Heart right ventricle (tissue), 16 donors: Measurements from ENCODE around the gene PIEZO1. TPM values are rescaled to one million over a fixed set of nuclear protein-coding genes. Genes with fewer than 3 reads are reported as not detected.

Experiments
- ATAC-seq, 8 donors: fragments of 200-7000 bp; cut with Tn5 transposase; one replicate each; pipeline ENCODE4 v1.9.1; 2020; ENCODE audit warnings: mild to moderate bottlenecking in 8 of 8, moderate library complexity in 8 of 8, moderate number of reproducible peaks in 1 of 8
- DNase-seq, 2 donors: peaks; one replicate each; pipeline ENCODE4 v3.0.0-alpha.2; 2020
- H3K27ac ChIP-seq, 10 donors: fragments of 200-600 bp; sonication (generic) in 2 of 10; one replicate each; pipeline versions ENCODE4 v1.5.0 to v1.8.0; 2020 to 2022; ENCODE audit warnings: mild to moderate bottlenecking in 3 of 10
- H3K27me3 ChIP-seq, 7 donors: fragments of 200-600 bp; one replicate each; pipeline ENCODE4 v1.8.0; 2021 to 2022; ENCODE audit warnings: mild to moderate bottlenecking in 2 of 7
- H3K36me3 ChIP-seq, 9 donors: fragments of 200-600 bp; sonication (generic) in 1 of 9; one replicate each; pipeline versions ENCODE4 v1.5.0 to v1.8.0; 2020 to 2022; ENCODE audit warnings: mild to moderate bottlenecking in 2 of 9
- H3K4me1 ChIP-seq, 9 donors: fragments of 200-600 bp; sonication (generic) in 1 of 9; one replicate each; pipeline versions ENCODE4 v1.5.0 to v1.8.0; 2020 to 2022; ENCODE audit warnings: mild to moderate bottlenecking in 4 of 9
- H3K4me3 ChIP-seq, 10 donors: fragments of 200-600 bp; sonication (generic) in 2 of 10; one replicate each; pipeline versions ENCODE4 v1.5.0 to v1.8.0; 2020 to 2022; ENCODE audit warnings: mild to moderate bottlenecking in 7 of 10, moderate library complexity in 2 of 10
- H3K9me3 ChIP-seq, 11 donors: fragments of 200-600 bp in 10 of 11; sonication (generic) in 2 of 11; one replicate each; pipeline versions ENCODE4 v1.5.0 to v1.8.0; 2013 to 2022; ENCODE audit warnings: mild to moderate bottlenecking in 2 of 11, control low read depth in 1 of 11, moderate library complexity in 1 of 11
- CTCF ChIP-seq, 9 donors: fragments of 200-600 bp; sonication (generic) in 2 of 9; IDR thresholded peaks; one replicate each; pipeline versions ENCODE4 v1.5.0 to v1.8.0; 2021 to 2022; ENCODE audit warnings: antibody characterized with exemption in 9 of 9, mild to moderate bottlenecking in 5 of 9, moderate library complexity in 1 of 9
- whole genome bisulfite sequencing, 2 donors: extraction: QIAGEN DNeasy Blood & Tissue Kit; methylation state at CpG; one replicate each; pipeline ENCODE4 v1.1.7; 2013; ENCODE audit warnings: inconsistent platforms in 1 of 2; 5-methylcytosine and 5-hydroxymethylcytosine counted together
- intact Hi-C, 10 donors: fragments of 100-400 bp; cut with DNase I; formaldehyde crosslinking; loops; one replicate each; pipeline versions ENCODE4 v1.11.1 to v1.14.2; 2022
- polyA plus RNA-seq, 2 donors: library from polyadenylated mRNA; stranded (reverse); fragments of 200-250 nt; gene quantifications; one replicate each; pipeline ENCODE4 v1.2.3, GENCODE V29; 2013
- total RNA-seq, 10 donors: library from RNA; stranded (reverse); fragmentation: NEBNext Ultra II Directional in 3 of 10; extraction: Animal tissue kit (Norgen Biotek cat#: 25700) in 3 of 10; gene quantifications; one replicate each; pipeline versions ENCODE4 v1.2.1 to v1.2.4, GENCODE V29; 2021 to 2023
- donor health status: Arrhythmogenic right ventricular cardiomyopathy.
- donor health status: ischemic (EF 13 %, LVEDD 7.1; RV severe dilation, severe dysfunction).
- donor health status: healthy with polysubstance abuse.
- donor health status: DM: no; HTN: yes; CAD: no.
- donor health status: DM: no; HTN: no; CAD: no.
- donor health status: ischemic (EF 25% LVEDD 6.9; RV normal size, moderate dysfunction).
- donor health status: ischemic (EF 25% LVEDD 5.7; RV mildly dilated, moderate dysfunction).
- donor health status: healthy.
- donor health status: DM: yes; HTN: yes; CAD: no.
- donor health status: Ischemic cardiomyopathy.
- donor health status: ischemic (EF 35%, LVEDD 5.7; RV mildly dilated, moderate dysfunction).
- donor health status: nonischemic (EF 11% LVEDD 7.7; RV severe dilation, severe dysfunction).
- donor health status: DM: yes; HTN: yes; CAD: no.
- donor health status: PGD.
- donor health status: ischemic (EF 29% LVEDD 5.4; RV normal size, mild dysfunction).
- donor health status: nonischemic (EF 23%, LVEDD 6.1; RV moderate dilation, normal function).

Gene PIEZO1
- total and polyA plus RNA-seq, 12 donors = 12.3 to 78.2 (median 18.0) TPM

GRCh38 chr16:88716601-88717001 is 68.4 kb downstream of the PIEZO1 start:
- peaks cover 0 to 85% (median 41%) of the 10 kb centered on the region in 9 donors for H3K36me3 ChIP-seq
- 96 to 97% methylated on average over 21 of the region's 21 CpGs for WGBS, 2 donors
- no peaks in the 10 kb centered on the region for H3K9me3 ChIP-seq
- intact Hi-C loops = no loop called here
- no peak overlapping the region for H3K27ac ChIP-seq
- H3K4me3 ChIP-seq = no peak overlapping the region
- ATAC-seq = no peak
- DNase-seq = no peak
- no peaks in the 10 kb centered on the region for H3K4me1 ChIP-seq
- no peaks in the 10 kb centered on the region for H3K27me3 ChIP-seq
- no peak for TF ChIP-seq CTCF (IDR thresholded peaks at IDR 0.05)

DNA sequence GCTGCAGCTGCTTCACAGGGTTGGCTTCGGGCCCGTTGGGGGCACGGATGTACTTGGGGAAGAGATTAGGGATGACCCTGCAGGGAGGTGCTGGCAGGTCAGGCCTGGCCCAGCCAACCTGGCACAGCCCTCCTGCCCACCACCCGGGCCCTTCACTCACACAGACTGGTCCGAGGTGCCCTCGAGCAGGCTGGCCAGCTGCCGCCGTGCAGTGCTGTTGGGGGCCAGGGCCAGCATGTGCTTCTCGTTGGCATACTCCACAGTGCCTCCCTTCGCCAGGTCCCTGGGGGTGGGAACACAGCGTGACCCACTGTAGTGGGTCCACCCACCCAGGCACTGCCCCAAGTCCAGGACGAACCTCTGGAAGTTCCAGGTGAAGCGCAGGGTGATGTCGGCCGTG is 68.8 kb downstream of the PIEZO1 start:
- no peak for ATAC-seq
- WGBS, 2 donors = 93 to 95% methylated on average over 15 of the region's 15 CpGs
- peaks cover 0 to 81% (median 37%) of the 10 kb centered on the region in 9 donors for H3K36me3 ChIP-seq

GRCh38 chr16:88715312-88716190 is 69.5 kb downstream of the PIEZO1 start:
- ATAC-seq = no peak
- intact Hi-C loops = no loop called here
- Histone ChIP-seq H3K27ac (no peak overlapping the region), H3K27me3 (no peaks in the 10 kb centered on the region), H3K4me1 (no peaks in the 10 kb centered on the region), H3K4me3 (no peak overlapping the region), H3K36me3 (peaks cover 0 to 74% (median 35%) of the 10 kb centered on the region in 9 donors), H3K9me3 (no peaks in the 10 kb centered on the region)
- TF ChIP-seq CTCF (IDR thresholded peaks at IDR 0.05) = no peak
- no peak for DNase-seq
- WGBS, 2 donors = 92 to 93% methylated on average over 57 of the region's 57 CpGs

More for the DNA sequence above, 68.8 kb downstream of the PIEZO1 start:
- TF ChIP-seq CTCF (IDR thresholded peaks at IDR 0.05) = no peak
- H3K4me1 ChIP-seq = no peaks in the 10 kb centered on the region
- intact Hi-C loops = no loop called here
- H3K27me3 ChIP-seq = no peaks in the 10 kb centered on the region
- no peaks in the 10 kb centered on the region for H3K9me3 ChIP-seq
- no peak overlapping the region for H3K4me3 ChIP-seq
- H3K27ac ChIP-seq = no peak overlapping the region
- DNase-seq = no peak

DNA sequence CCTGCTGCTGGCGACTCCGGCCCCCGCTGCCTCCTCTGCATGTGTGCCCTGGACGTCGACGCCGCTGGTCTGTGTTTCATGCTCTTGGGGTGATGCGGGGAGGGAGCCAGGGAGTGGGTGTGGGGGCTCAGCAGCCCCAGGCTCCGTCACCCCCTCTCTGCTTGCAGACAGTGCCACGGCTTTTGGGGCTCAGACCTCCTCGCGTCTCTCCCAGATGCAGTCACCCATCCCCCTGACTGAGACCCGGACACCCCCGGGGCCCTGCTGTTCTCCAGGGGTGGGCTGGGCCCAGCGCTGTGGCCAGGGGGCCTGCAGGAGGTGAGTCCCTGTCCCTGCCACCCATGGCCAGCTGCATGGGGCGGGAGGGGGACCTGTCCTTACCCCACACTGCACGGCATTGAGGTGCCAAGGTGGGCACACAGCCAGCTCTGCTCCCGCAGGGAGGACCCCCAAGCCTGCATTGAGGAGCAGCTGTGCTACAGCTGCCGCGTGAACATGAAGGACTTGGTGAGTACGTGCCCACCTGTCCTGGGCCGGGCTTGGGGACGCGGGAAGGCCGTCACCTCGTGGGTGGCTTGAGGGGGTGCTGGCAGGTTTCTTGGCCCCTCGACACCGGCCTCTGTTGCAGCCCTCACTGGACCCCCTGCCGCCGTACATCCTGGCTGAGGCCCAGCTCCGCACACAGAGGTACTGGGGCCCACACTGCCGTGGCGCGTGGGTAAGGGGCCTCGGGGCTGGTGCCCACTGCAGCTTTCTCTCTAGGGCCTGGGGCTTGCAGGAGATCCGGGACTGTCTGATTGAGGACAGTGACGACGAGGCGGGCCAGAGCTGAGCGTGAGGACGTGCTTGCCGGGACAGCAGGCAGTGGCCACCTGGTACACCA is 70.4 kb downstream of the PIEZO1 start:
- H3K27me3 ChIP-seq = no peaks in the 10 kb centered on the region
- DNase-seq (no peak), ATAC-seq (peak in 1 of 8 donors; percentile 3)
- intact Hi-C loops = no loop called here
- WGBS, 2 donors = 89 to 93% methylated on average over 42 of the region's 42 CpGs
- peaks cover 0 to 72% (median 35%) of the 10 kb centered on the region in 9 donors for H3K36me3 ChIP-seq
- no peaks in the 10 kb centered on the region for H3K9me3 ChIP-seq
- no peaks in the 10 kb centered on the region for H3K4me1 ChIP-seq
- H3K27ac ChIP-seq = no peak overlapping the region
- no peak for TF ChIP-seq CTCF (IDR thresholded peaks at IDR 0.05)
- H3K4me3 ChIP-seq = no peak overlapping the region
